ENCODE data around the gene PSPH.

GRCh38 chr7:56078196-56078595 is 27.0 kb upstream of the PSPH start:
- TF ChIP-seq ZBTB43 (CRISPR knock-in tag; IDR thresholded peaks at IDR 0.05) (no peak), CTCF (IDR thresholded peaks at IDR 0.05) (no peak)
